ENCODE results near the gene SIAH2. TPM values are rescaled to one million over a fixed set of nuclear protein-coding genes. Genes with fewer than 3 reads are reported as not detected.

Gene SIAH2
- total and polyA plus RNA-seq, 9 of the 15 experiments (the other 6 are each of a cell fraction or from before 2014, with no cell fraction given), result 4.8 to 39.0 (median 29.9) TPM

- H3K4me1 ChIP-seq (replicated peaks in 1 of 2; ENCODE audit: control insufficient read depth in 2 of 2, insufficient read depth in 2 of 2, low read length in 2 of 2), result no peaks in the 10 kb centered on the region
- H3K27me3 ChIP-seq (ENCODE audit: control insufficient read depth in 2 of 2, insufficient read depth in 2 of 2, low read length in 2 of 2), result peaks cover 11 to 28% of the 10 kb centered on the region in 2 experiments; a peak in 4 of 5 replicates
- ATAC-seq (no peak), FAIRE-seq (no peak), DNase-seq (ENCODE audit: extremely low read depth in 1 of 4, low spot score in 3 of 4) (no peak)
- POLR2A ChIA-PET, result no interaction called here
- no peaks in the 10 kb centered on the region for H3K79me2 ChIP-seq (ENCODE audit: control insufficient read depth, insufficient read depth, low read length)
- 0% methylated on average over 4 of the region's 4 CpGs for WGBS (ENCODE audit: insufficient coverage, low coverage, missing lambda C conversion rate)
- no peak overlapping the region for H2AFZ ChIP-seq (ENCODE audit: low read depth, low read length)
- no peak for TF ChIP-seq RBM22 (IDR thresholded peaks at IDR 0.05; ENCODE audit: low read depth, low read length, poor library complexity, severe bottlenecking)
- no peak for TF ChIP-seq CEBPG (CRISPR knock-in tag; IDR thresholded peaks at IDR 0.05)
- TF ChIP-seq CEBPG (tag; conservative IDR thresholded peaks at IDR 0.05 in 1 of 2, IDR thresholded peaks at IDR 0.05 in 1 of 2), result peak; percentile 43 to 54; a peak in 3 of 4 replicates
- TF ChIP-seq POLR2H (tag; IDR thresholded peaks at IDR 0.05; ENCODE audit: low read depth), result no peak
- peak; percentile 78 for TF ChIP-seq CEBPB (tag; IDR thresholded peaks at IDR 0.05)
- in situ Hi-C loops (cut with MboI) (loop anchor here (10.0 kb wide), 1 partner anchor 357 kb away; no protein-coding TSS in a partner anchor), intact Hi-C loops (cut with micrococcal nuclease) (no loop called here)
- H3K9me1 ChIP-seq (ENCODE audit: control insufficient read depth, insufficient read depth, low read length), result no peaks in the 10 kb centered on the region
- CTCF ChIA-PET (ENCODE audit: low intra/inter-chr PET ratio), result no interaction called here
- no peak overlapping the region for H3K4me3 ChIP-seq
- H3K27ac ChIP-seq (ENCODE audit: extremely low read depth, low read depth, low read length), result no peak overlapping the region
- BruUV-seq (replicated peaks), result no TSS peak
- H3K9ac ChIP-seq (ENCODE audit: insufficient read depth in 1 of 2, low read depth in 2 of 2, low read length in 2 of 2), result no peak overlapping the region
- H3K36me3 ChIP-seq (ENCODE audit: control insufficient read depth, insufficient read depth, low read length), result no peaks in the 10 kb centered on the region
- H4K20me1 ChIP-seq (replicated peaks; ENCODE audit: control insufficient read depth, insufficient read depth, low read length), result no peaks in the 10 kb centered on the region
- H3K4me2 ChIP-seq (ENCODE audit: insufficient read depth, low read length), result no peak overlapping the region
- H3K9me3 ChIP-seq (replicated peaks; ENCODE audit: control insufficient read depth, insufficient read depth, low read depth, low read length), result no peaks in the 10 kb centered on the region
Measured at GRCh38 chr3:150798122-150798618, 35.2 kb upstream of the SIAH2 start.

- FAIRE-seq (no peak), ATAC-seq (no peak), DNase-seq (ENCODE audit: extremely low read depth in 1 of 4, low spot score in 3 of 4) (no peak)
- 0% methylated on average over 2 of the region's 2 CpGs for WGBS (ENCODE audit: insufficient coverage, low coverage, missing lambda C conversion rate)
- intact Hi-C loops (cut with micrococcal nuclease), result no loop called here
- Histone ChIP-seq H3K79me2 (ENCODE audit: control insufficient read depth, insufficient read depth, low read length) (no peaks in the 10 kb centered on the region), H3K4me3 (no peak overlapping the region), H3K27ac (ENCODE audit: extremely low read depth, low read depth, low read length) (no peak overlapping the region), H3K4me2 (ENCODE audit: insufficient read depth, low read length) (no peak overlapping the region), H3K27me3 (ENCODE audit: control insufficient read depth in 2 of 2, insufficient read depth in 2 of 2, low read length in 2 of 2) (peaks cover 11 to 27% of the 10 kb centered on the region in 2 experiments; a peak in 4 of 5 replicates), H3K9me1 (ENCODE audit: control insufficient read depth, insufficient read depth, low read length) (no peaks in the 10 kb centered on the region), H3K36me3 (ENCODE audit: control insufficient read depth, insufficient read depth, low read length) (no peaks in the 10 kb centered on the region), H2AFZ (ENCODE audit: low read depth, low read length) (no peak overlapping the region), H3K9ac (ENCODE audit: insufficient read depth in 1 of 2, low read depth in 2 of 2, low read length in 2 of 2) (no peak overlapping the region), H3K9me3 (replicated peaks; ENCODE audit: control insufficient read depth, insufficient read depth, low read depth, low read length) (no peaks in the 10 kb centered on the region), H3K4me1 (replicated peaks in 1 of 2; ENCODE audit: control insufficient read depth in 2 of 2, insufficient read depth in 2 of 2, low read length in 2 of 2) (no peaks in the 10 kb centered on the region), H4K20me1 (replicated peaks; ENCODE audit: control insufficient read depth, insufficient read depth, low read length) (no peaks in the 10 kb centered on the region)
- in situ Hi-C loops (cut with MboI), result loop anchor here (10.0 kb wide), 1 partner anchor 358 kb away; no protein-coding TSS in a partner anchor
- ChIA-PET CTCF (ENCODE audit: low intra/inter-chr PET ratio) (no interaction called here), POLR2A (no interaction called here)
- no TSS peak for BruUV-seq (replicated peaks)
- TF ChIP-seq SMARCB1 (IDR thresholded peaks at IDR 0.05; ENCODE audit: insufficient read length, low read depth) (no peak), GTF2A2 (tag; IDR thresholded peaks at IDR 0.05) (no peak), RBM25 (IDR thresholded peaks at IDR 0.05; ENCODE audit: low read depth, low read length, severe bottlenecking) (no peak), ZNF512 (tag; IDR thresholded peaks at IDR 0.05) (no peak), PCBP2 (IDR thresholded peaks at IDR 0.05; ENCODE audit: low read depth, low read length, poor library complexity, severe bottlenecking) (no peak), FOXK2 (conservative IDR thresholded peaks at IDR 0.05 in 1 of 2, IDR thresholded peaks at IDR 0.05 in 1 of 2; ENCODE audit: low read depth in 2 of 2) (no peak), ZNF280B (CRISPR knock-in tag; IDR thresholded peaks at IDR 0.05) (no peak), MTF1 (CRISPR knock-in tag; IDR thresholded peaks at IDR 0.05; ENCODE audit: borderline replicate concordance) (no peak)
Measured at GRCh38 chr3:150797155-150797554, 34.2 kb upstream of the SIAH2 start.
